ENCODE measurements around the gene WDFY2. TPM values are rescaled to one million over a fixed set of nuclear protein-coding genes. Genes with fewer than 3 reads are reported as not detected.

WDFY2 gene
- total and polyA plus RNA-seq, 2 experiments from 2014 or later = 6.9 to 14.2 TPM

- in situ Hi-C loops (cut with MboI) = no loop called here
- H3K9ac ChIP-seq = no peak overlapping the region
- WGBS, 2 experiments (ENCODE audit: low coverage in 1 of 2, low lambda C conversion rate in 2 of 2, missing lambda C conversion rate in 2 of 2) = 95% methylated on average over 2 of the region's 2 CpGs
- H3K36me3 ChIP-seq (ENCODE audit: low read depth) = peaks cover 47% of the 10 kb centered on the region
- peaks cover 52% of the 10 kb centered on the region for H3F3A ChIP-seq (ENCODE audit: insufficient read depth)
- peaks cover 27% of the 10 kb centered on the region for H3K4me1 ChIP-seq (ENCODE audit: insufficient read depth)
- no peak for DNase-seq
- H3K4me3 ChIP-seq = no peak overlapping the region
- no peak overlapping the region for H2AFZ ChIP-seq
- H3K79me2 ChIP-seq (ENCODE audit: insufficient read depth) = no peaks in the 10 kb centered on the region
- no peaks in the 10 kb centered on the region for H3K9me2 ChIP-seq (ENCODE audit: insufficient read depth)
- no peak overlapping the region for H3K4me2 ChIP-seq (ENCODE audit: unreplicated experiment)
- H3K27ac ChIP-seq = 0 out of 2 replicates have a peak overlapping the region, but pooled peaks have one; percentile 76
- H3K9me3 ChIP-seq (ENCODE audit: low read depth) = no peaks in the 10 kb centered on the region
- no peaks in the 10 kb centered on the region for H4K20me1 ChIP-seq (ENCODE audit: insufficient read depth)
- no peaks in the 10 kb centered on the region for H3K27me3 ChIP-seq (replicated peaks; ENCODE audit: insufficient read depth)
- TF ChIP-seq EZH2 (IDR thresholded peaks at IDR 0.05; ENCODE audit: insufficient read depth, poor library complexity, severe bottlenecking) = no peak
- no peak for TF ChIP-seq EZH2phosphoT487 (IDR thresholded peaks at IDR 0.05; ENCODE audit: insufficient read depth, low read depth)
Measured at GRCh38 chr13:51763486-51763885, 179.2 kb downstream of the WDFY2 start.

GRCh38 chr13:51764184-51765141 lies 180.2 kb downstream of the WDFY2 start:
- in situ Hi-C loops (cut with MboI) = no loop called here
- H3K4me3 ChIP-seq = no peak overlapping the region
- WGBS, 2 experiments (ENCODE audit: low coverage in 1 of 2, low lambda C conversion rate in 2 of 2, missing lambda C conversion rate in 2 of 2) = 28 to 33% methylated on average over 12 of the region's 12 CpGs
- H3K9ac ChIP-seq = peak overlapping the region; percentile 31
- H3K27me3 ChIP-seq (replicated peaks; ENCODE audit: insufficient read depth) = no peaks in the 10 kb centered on the region
- peaks cover 46% of the 10 kb centered on the region for H3F3A ChIP-seq (ENCODE audit: insufficient read depth)
- H3K4me2 ChIP-seq (ENCODE audit: unreplicated experiment) = peak overlapping the region; percentile 32
- DNase-seq = peak; percentile 78
- peaks cover 24% of the 10 kb centered on the region for H3K4me1 ChIP-seq (ENCODE audit: insufficient read depth)
- TF ChIP-seq EZH2phosphoT487 (IDR thresholded peaks at IDR 0.05; ENCODE audit: insufficient read depth, low read depth) (no peak), EZH2 (IDR thresholded peaks at IDR 0.05; ENCODE audit: insufficient read depth, poor library complexity, severe bottlenecking) (no peak)
- H3K27ac ChIP-seq = peak overlapping the region; percentile 76
- no peaks in the 10 kb centered on the region for H3K9me3 ChIP-seq (ENCODE audit: low read depth)
- peaks cover 40% of the 10 kb centered on the region for H3K36me3 ChIP-seq (ENCODE audit: low read depth)
- H3K9me2 ChIP-seq (ENCODE audit: insufficient read depth) = no peaks in the 10 kb centered on the region
- H4K20me1 ChIP-seq (ENCODE audit: insufficient read depth) = no peaks in the 10 kb centered on the region
- H2AFZ ChIP-seq = 0 out of 2 replicates have a peak overlapping the region, but pooled peaks have one; percentile 39
- no peaks in the 10 kb centered on the region for H3K79me2 ChIP-seq (ENCODE audit: insufficient read depth)

GRCh38 chr13:51765142-51765515 lies 180.9 kb downstream of the WDFY2 start:
- H3K27ac ChIP-seq = peak overlapping the region; percentile 76
- H2AFZ ChIP-seq = no peak overlapping the region
- H3F3A ChIP-seq (ENCODE audit: insufficient read depth) = peaks cover 41% of the 10 kb centered on the region
- H3K9ac ChIP-seq = peak overlapping the region; percentile 31; the same call in 1 of the 2 replicates
- peaks cover 33% of the 10 kb centered on the region for H3K36me3 ChIP-seq (ENCODE audit: low read depth)
- peaks cover 23% of the 10 kb centered on the region for H3K4me1 ChIP-seq (ENCODE audit: insufficient read depth)
- TF ChIP-seq EZH2phosphoT487 (IDR thresholded peaks at IDR 0.05; ENCODE audit: insufficient read depth, low read depth) = no peak
- TF ChIP-seq EZH2 (IDR thresholded peaks at IDR 0.05; ENCODE audit: insufficient read depth, poor library complexity, severe bottlenecking) = no peak
- 69% methylated on average over 4 of the region's 4 CpGs for WGBS, 2 experiments (ENCODE audit: low coverage in 1 of 2, low lambda C conversion rate in 2 of 2, missing lambda C conversion rate in 2 of 2)
- no peaks in the 10 kb centered on the region for H4K20me1 ChIP-seq (ENCODE audit: insufficient read depth)
- H3K9me3 ChIP-seq (ENCODE audit: low read depth) = no peaks in the 10 kb centered on the region
- H3K79me2 ChIP-seq (ENCODE audit: insufficient read depth) = no peaks in the 10 kb centered on the region
- H3K9me2 ChIP-seq (ENCODE audit: insufficient read depth) = no peaks in the 10 kb centered on the region
- H3K4me3 ChIP-seq = no peak overlapping the region
- no peak for DNase-seq
- in situ Hi-C loops (cut with MboI) = no loop called here
- peak overlapping the region; percentile 32 for H3K4me2 ChIP-seq (ENCODE audit: unreplicated experiment)
- H3K27me3 ChIP-seq (replicated peaks; ENCODE audit: insufficient read depth) = no peaks in the 10 kb centered on the region

- in situ Hi-C loops (cut with MboI) = no loop called here
- H3K79me2 ChIP-seq (ENCODE audit: insufficient read depth) = no peaks in the 10 kb centered on the region
- H2AFZ ChIP-seq = no peak overlapping the region
- DNase-seq = no peak
- H3K4me3 ChIP-seq = no peak overlapping the region
- no peaks in the 10 kb centered on the region for H3K9me3 ChIP-seq (ENCODE audit: low read depth)
- H3F3A ChIP-seq (ENCODE audit: insufficient read depth) = peaks cover 25% of the 10 kb centered on the region
- no peak overlapping the region for H3K27ac ChIP-seq
- H3K4me1 ChIP-seq (ENCODE audit: insufficient read depth) = peaks cover 22% of the 10 kb centered on the region
- no peak for TF ChIP-seq EZH2phosphoT487 (IDR thresholded peaks at IDR 0.05; ENCODE audit: insufficient read depth, low read depth)
- TF ChIP-seq EZH2 (IDR thresholded peaks at IDR 0.05; ENCODE audit: insufficient read depth, poor library complexity, severe bottlenecking) = no peak
- H3K9me2 ChIP-seq (ENCODE audit: insufficient read depth) = no peaks in the 10 kb centered on the region
- WGBS, 2 experiments (ENCODE audit: low coverage in 1 of 2, low lambda C conversion rate in 2 of 2, missing lambda C conversion rate in 2 of 2) = 78 to 80% methylated on average over 8 of the region's 8 CpGs
- no peak overlapping the region for H3K4me2 ChIP-seq (ENCODE audit: unreplicated experiment)
- H3K36me3 ChIP-seq (ENCODE audit: low read depth) = peaks cover 24% of the 10 kb centered on the region
- no peaks in the 10 kb centered on the region for H4K20me1 ChIP-seq (ENCODE audit: insufficient read depth)
- H3K27me3 ChIP-seq (replicated peaks; ENCODE audit: insufficient read depth) = no peaks in the 10 kb centered on the region
- no peak overlapping the region for H3K9ac ChIP-seq
Measured at GRCh38 chr13:51767100-51767499, 182.8 kb downstream of the WDFY2 start.

All from GM23248 (cell line).